GM12874 (cell line): ENCODE results near the gene PLEKHD1.

Source experiments
- CTCF ChIP-seq: IDR thresholded peaks from 2 replicates; pipeline ENCODE4 v1.5.1; 2011; ENCODE audit warnings: low read depth, mild to moderate bottlenecking, control low read depth, low read length, moderate library complexity; ENCODE audit not compliant: insufficient read depth

The PLEKHD1 gene

GRCh38 chr14:69571449-69572029, 87.0 kb downstream of the PLEKHD1 start:
- no peak for TF ChIP-seq CTCF

- no peak for TF ChIP-seq CTCF
Measured at GRCh38 chr14:69572030-69572840, 87.7 kb downstream of the PLEKHD1 start.

- TF ChIP-seq CTCF: no peak
Measured at GRCh38 chr14:69572841-69573135, 88.3 kb downstream of the PLEKHD1 start.

GRCh38 chr14:69573205-69573830, 88.8 kb downstream of the PLEKHD1 start:
- no peak for TF ChIP-seq CTCF

- no peak for TF ChIP-seq CTCF
Measured at GRCh38 chr14:69573831-69574262, 89.3 kb downstream of the PLEKHD1 start.

GRCh38 chr14:69574263-69574953, 89.9 kb downstream of the PLEKHD1 start, which contains the start of gene CCDC177:
Gene CCDC177, minus strand, starts transcription at chr14:69574871. Its CDS starts 1,249 bp downstream, at chr14:69573622.
- peak; percentile 83 for TF ChIP-seq CTCF

- TF ChIP-seq CTCF: no peak
Measured at GRCh38 chr14:69574954-69575295, 90.4 kb downstream of the PLEKHD1 start.
